ENCODE measurements around the gene BTG1.

DNA sequence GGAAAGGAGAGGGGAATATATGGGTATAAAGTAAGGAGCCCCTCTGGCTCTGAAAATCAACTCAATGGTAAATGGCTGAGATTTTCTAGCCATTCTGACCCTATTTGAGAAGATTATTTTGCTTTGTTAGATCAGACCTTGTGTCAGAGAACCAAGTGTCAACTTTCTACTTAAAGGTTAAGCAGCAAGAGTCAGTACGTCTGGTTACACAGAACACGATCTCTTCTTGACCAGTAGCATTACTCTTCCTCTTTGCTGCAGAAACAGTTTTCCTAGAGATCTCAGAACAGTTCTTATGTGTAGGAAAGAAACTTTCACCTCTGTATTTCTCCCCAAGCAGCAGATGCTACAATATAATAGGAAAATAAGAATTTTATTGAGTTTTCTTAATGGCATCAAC is 47.4 kb upstream of the BTG1 start:
- TF ChIP-seq CTCF (conservative IDR thresholded peaks at IDR 0.05) (no peak), EZH2 (IDR thresholded peaks at IDR 0.05; ENCODE audit: low read depth) (no peak)

All from PC-9 (cell line).